Mesendoderm (in vitro differentiated cells): ENCODE data around the gene TPP1.
A peak's percentile ranks its signal among the peaks of the same experiment; 100 is the strongest.

ENCODE experiments used
- DNase-seq: peaks from one replicate; pipeline ENCODE4 v3.0.0; 2013
- H2AK5ac ChIP-seq: 2 replicates; pipeline ENCODE4 v1.6.1; 2013; ENCODE audit warnings: low read length, inconsistent platforms
- H2BK120ac ChIP-seq: 2 replicates; pipeline ENCODE4 v1.6.1; 2013; ENCODE audit warnings: low read depth, mild to moderate bottlenecking, low read length, moderate library complexity, mixed read lengths
- H2BK15ac ChIP-seq: replicated peaks from 2 replicates; pipeline ENCODE4 v1.6.1; 2013; ENCODE audit warnings: low read depth, mild to moderate bottlenecking, moderate library complexity
- H2BK5ac ChIP-seq: 2 replicates; pipeline ENCODE4 v1.6.1; 2013; ENCODE audit warnings: low read length, inconsistent platforms
- H3K18ac ChIP-seq: 2 replicates; pipeline ENCODE4 v1.6.1; 2013; ENCODE audit warnings: mild to moderate bottlenecking, low read length, mixed read lengths
- H3K23ac ChIP-seq: one replicate; pipeline ENCODE4 v1.6.1; 2013; ENCODE audit warnings: low read length
- H3K27ac ChIP-seq: 2 replicates; pipeline ENCODE4 v1.5.1; 2013; ENCODE audit warnings: low read depth, mild to moderate bottlenecking, inconsistent platforms, low read length, moderate library complexity
- H3K27me3 ChIP-seq: 2 replicates; pipeline ENCODE4 v1.6.1; 2013; ENCODE audit warnings: low read length, control low read depth, mild to moderate bottlenecking, inconsistent platforms; ENCODE audit not compliant: insufficient read depth, poor library complexity
- H3K36me3 ChIP-seq: 2 replicates; pipeline ENCODE4 v1.6.1; 2013; ENCODE audit warnings: low read length, inconsistent platforms; ENCODE audit not compliant: control insufficient read depth, insufficient read depth
- H3K4ac ChIP-seq: one replicate; pipeline ENCODE4 v1.6.1; 2013; ENCODE audit warnings: low read depth, mild to moderate bottlenecking, low read length, moderate library complexity
- H3K4me1 ChIP-seq: 2 replicates; pipeline ENCODE4 v1.6.1; 2013; ENCODE audit warnings: low read depth, low read length, inconsistent platforms; ENCODE audit not compliant: control insufficient read depth
- H3K4me2 ChIP-seq: 2 replicates; pipeline ENCODE4 v1.6.1; 2013; ENCODE audit warnings: low read length
- H3K4me3 ChIP-seq: 2 replicates; pipeline ENCODE4 v1.5.1; 2013; ENCODE audit warnings: mild to moderate bottlenecking, low read length
- H3K56ac ChIP-seq: one replicate; pipeline ENCODE4 v1.6.1; 2013; ENCODE audit warnings: low read length
- H3K79me1 ChIP-seq: 2 replicates; pipeline ENCODE4 v1.6.1; 2013; ENCODE audit warnings: low read length, inconsistent platforms
- H3K79me2 ChIP-seq: 2 replicates; pipeline ENCODE4 v1.6.1; 2013; ENCODE audit warnings: mild to moderate bottlenecking, low read length; ENCODE audit not compliant: control insufficient read depth, insufficient read depth
- H3K9ac ChIP-seq: 2 replicates; pipeline ENCODE4 v1.6.1; 2013; ENCODE audit warnings: low read length, inconsistent platforms
- H4K5ac ChIP-seq: one replicate; pipeline ENCODE4 v1.6.1; 2013; ENCODE audit warnings: low read length
- H4K8ac ChIP-seq: one replicate; pipeline ENCODE4 v1.6.1; 2013; ENCODE audit warnings: low read depth, mild to moderate bottlenecking, control low read depth, low read length, moderate library complexity
- WGBS: extraction: QIAGEN DNeasy Blood & Tissue Kit; methylation state at CpG from one replicate; pipeline ENCODE4 v1.1.7; 2013; ENCODE audit warnings: low lambda C conversion rate, missing lambda C conversion rate; ENCODE audit not compliant: insufficient coverage; ENCODE audit errors: extremely low coverage; 5-methylcytosine and 5-hydroxymethylcytosine counted together

Gene TPP1

DNA sequence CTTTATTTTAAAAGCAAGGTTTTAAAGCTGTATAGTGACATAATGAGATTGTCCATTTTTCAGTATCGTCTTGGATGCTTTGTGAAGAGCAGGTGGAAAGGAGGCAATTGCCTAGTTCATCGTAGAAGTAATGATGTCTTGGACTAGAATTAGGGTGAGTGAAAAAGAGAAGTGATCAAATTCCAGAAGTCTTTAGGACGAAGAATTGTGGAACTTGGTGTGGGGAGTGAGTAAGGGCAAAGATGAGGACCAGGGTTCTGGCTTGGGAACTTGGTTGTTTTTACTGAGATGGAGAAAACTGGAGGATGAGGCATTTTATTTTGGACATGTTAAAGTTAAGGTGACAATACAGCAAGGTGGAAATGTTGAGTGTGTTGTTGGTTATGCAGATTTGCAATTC lies 14.4 kb downstream of the TPP1 start:
- H3K79me2 ChIP-seq, result peaks cover 44% of the 10 kb centered on the region
- no peak overlapping the region for H3K4ac ChIP-seq
- H2BK5ac ChIP-seq, result no peak overlapping the region
- H3K56ac ChIP-seq, result peak overlapping the region; percentile 98
- H3K18ac ChIP-seq, result no peak overlapping the region
- H4K5ac ChIP-seq, result no peak overlapping the region
- H3K4me3 ChIP-seq, result peak overlapping the region; percentile 97
- WGBS, result no CpG with 5 or more reads among the region's 3 CpGs
- no peak overlapping the region for H2AK5ac ChIP-seq
- H4K8ac ChIP-seq, result no peak overlapping the region
- H3K4me2 ChIP-seq, result peak overlapping the region; percentile 83
- peaks cover 15% of the 10 kb centered on the region for H3K36me3 ChIP-seq
- no peak overlapping the region for H2BK15ac ChIP-seq
- H3K9ac ChIP-seq, result peak overlapping the region; percentile 98
- no peak overlapping the region for H2BK120ac ChIP-seq
- peaks cover 9% of the 10 kb centered on the region for H3K4me1 ChIP-seq
- no peaks in the 10 kb centered on the region for H3K27me3 ChIP-seq
- H3K79me1 ChIP-seq, result peaks cover 30% of the 10 kb centered on the region
- H3K27ac ChIP-seq, result no peak overlapping the region
- DNase-seq, result no peak
- no peak overlapping the region for H3K23ac ChIP-seq

DNA sequence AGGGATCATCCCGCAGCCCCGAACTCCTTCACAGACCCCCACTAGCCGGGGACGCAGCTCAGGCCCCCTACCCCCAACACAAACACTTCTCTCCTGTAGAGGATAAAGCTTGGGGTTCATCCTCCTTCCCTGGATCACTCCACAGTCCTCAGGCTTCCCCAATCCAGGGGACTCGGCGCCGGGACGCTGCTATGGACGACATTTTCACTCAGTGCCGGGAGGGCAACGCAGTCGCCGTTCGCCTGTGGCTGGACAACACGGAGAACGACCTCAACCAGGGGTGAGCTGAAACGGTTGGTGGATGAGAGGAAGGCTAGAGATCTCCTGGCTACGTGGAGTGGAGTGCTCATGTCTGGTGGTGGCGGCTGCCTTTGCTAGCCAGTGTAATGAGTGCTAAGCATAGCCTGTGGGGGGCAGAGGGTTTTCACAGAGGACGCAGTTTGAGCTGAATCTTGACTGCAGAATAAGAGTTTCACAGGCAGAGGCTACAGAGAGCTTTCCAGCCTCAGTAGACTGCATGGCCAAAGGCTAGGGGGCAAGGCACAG lies 15.1 kb downstream of the TPP1 start:
- no peak overlapping the region for H2BK120ac ChIP-seq
- no peak overlapping the region for H4K8ac ChIP-seq
- H2BK5ac ChIP-seq, result peak overlapping the region; percentile 88
- H3K18ac ChIP-seq, result peak overlapping the region; percentile 7
- peaks cover 30% of the 10 kb centered on the region for H3K79me1 ChIP-seq
- peak overlapping the region; percentile 74 for H3K23ac ChIP-seq
- H2BK15ac ChIP-seq, result no peak overlapping the region
- H3K27ac ChIP-seq, result peak overlapping the region; percentile 68
- no peaks in the 10 kb centered on the region for H3K27me3 ChIP-seq
- peak overlapping the region; percentile 98 for H3K9ac ChIP-seq
- no peak overlapping the region for H4K5ac ChIP-seq
- H3K56ac ChIP-seq, result peak overlapping the region; percentile 98
- DNase-seq, result peak; percentile 75
- peak overlapping the region; percentile 97 for H3K4me3 ChIP-seq
- H3K4me2 ChIP-seq, result peak overlapping the region; percentile 83
- peak overlapping the region; percentile 28 for H3K4ac ChIP-seq
- peaks cover 44% of the 10 kb centered on the region for H3K79me2 ChIP-seq
- peak overlapping the region; percentile 54 for H2AK5ac ChIP-seq
- H3K4me1 ChIP-seq, result peaks cover 9% of the 10 kb centered on the region
- peaks cover 13% of the 10 kb centered on the region for H3K36me3 ChIP-seq
- WGBS, result no CpG with 5 or more reads among the region's 20 CpGs

DNA sequence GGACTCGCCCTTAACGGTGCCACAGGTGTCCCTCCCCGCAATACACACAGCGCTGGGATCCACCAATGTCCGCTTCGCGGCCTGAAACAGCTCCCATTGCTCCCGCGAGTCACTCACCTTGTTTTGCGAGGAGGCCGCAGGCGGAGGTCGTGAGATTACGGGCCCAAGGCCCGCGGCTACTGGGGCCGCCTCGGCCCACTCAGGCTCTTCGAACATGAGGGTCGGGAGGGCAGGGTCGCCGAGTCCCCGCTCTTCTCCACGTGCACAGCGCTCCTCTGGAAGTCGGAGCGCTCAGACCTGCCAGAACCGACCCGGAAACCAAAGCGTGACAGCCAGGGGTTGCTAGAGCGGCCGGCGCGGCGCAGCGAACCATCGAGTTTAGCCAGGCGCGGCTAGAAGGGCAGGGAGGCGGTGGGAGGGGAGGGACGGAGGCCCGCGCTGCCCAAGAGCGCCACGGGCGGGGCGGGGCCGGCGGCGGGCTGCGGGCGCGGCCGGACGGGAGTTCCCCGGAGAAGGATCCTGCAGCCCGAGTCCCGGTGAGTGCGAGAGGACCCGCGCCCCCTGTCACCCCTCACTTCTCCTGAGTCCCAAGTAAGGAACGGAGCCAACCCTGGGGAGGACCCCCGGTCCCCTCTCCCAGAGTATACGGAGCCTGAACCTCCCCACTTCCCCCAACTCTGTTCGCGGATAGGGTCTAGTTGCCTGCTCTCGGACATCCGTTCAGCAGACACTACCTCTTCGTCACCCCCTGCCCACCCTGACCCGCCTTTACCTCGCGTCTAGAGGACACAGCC lies 15.7 kb downstream of the TPP1 start, which contains the start of the genes ILK and RRP8:
Gene ILK, plus strand, starts transcription at position 488 of the 794 bp plus-strand sequence. CDS start 498 bp downstream, outside the sequence.
Gene RRP8, minus strand, starts transcription at position 330 of the 794 bp plus-strand sequence. Its CDS starts 114 bp downstream, at position 216.
- Histone ChIP-seq H3K23ac (peak within 1 kb of the TSS; percentile 74), H4K8ac (no peak within 1 kb of the TSS), H3K36me3 (peaks cover 8% of the 10 kb centered on the region), H3K4me3 (peak within 1 kb of the TSS; percentile 97), H2AK5ac (peak within 1 kb of the TSS; percentile 54), H2BK120ac (no peak within 1 kb of the TSS), H4K5ac (no peak within 1 kb of the TSS), H3K4me2 (peak within 1 kb of the TSS; percentile 83), H3K9ac (peak within 1 kb of the TSS; percentile 98), H2BK15ac (no peak within 1 kb of the TSS), H3K4me1 (peaks cover 9% of the 10 kb centered on the region), H3K56ac (peak within 1 kb of the TSS; percentile 98), H3K79me2 (peaks cover 44% of the 10 kb centered on the region), H2BK5ac (peak within 1 kb of the TSS; percentile 88), H3K18ac (peak within 1 kb of the TSS; percentile 24), H3K27me3 (no peaks in the 10 kb centered on the region), H3K79me1 (peaks cover 30% of the 10 kb centered on the region), H3K4ac (peak within 1 kb of the TSS; percentile 28), H3K27ac (peak within 1 kb of the TSS; percentile 68)
- WGBS, result no CpG with 5 or more reads among the region's 72 CpGs
- DNase-seq, result peak; percentile 95

- H2AK5ac ChIP-seq, result no peak overlapping the region
- H3K4ac ChIP-seq, result no peak overlapping the region
- H3K56ac ChIP-seq, result peak overlapping the region; percentile 93
- H4K8ac ChIP-seq, result no peak overlapping the region
- no peak overlapping the region for H3K18ac ChIP-seq
- H2BK15ac ChIP-seq, result no peak overlapping the region
- peak overlapping the region; percentile 70 for H3K4me2 ChIP-seq
- H3K79me2 ChIP-seq, result peaks cover 40% of the 10 kb centered on the region
- H3K4me3 ChIP-seq, result peak overlapping the region; percentile 96
- H3K9ac ChIP-seq, result peak overlapping the region; percentile 94
- no peak for DNase-seq
- H2BK5ac ChIP-seq, result no peak overlapping the region
- H3K4me1 ChIP-seq, result peaks cover 8% of the 10 kb centered on the region
- H3K27me3 ChIP-seq, result no peaks in the 10 kb centered on the region
- no peak overlapping the region for H3K27ac ChIP-seq
- no peak overlapping the region for H3K23ac ChIP-seq
- WGBS, result no CpG with 5 or more reads among the region's 7 CpGs
- H3K36me3 ChIP-seq, result peaks cover 5% of the 10 kb centered on the region
- H3K79me1 ChIP-seq, result peaks cover 24% of the 10 kb centered on the region
- no peak overlapping the region for H4K5ac ChIP-seq
- H2BK120ac ChIP-seq, result no peak overlapping the region
These were observed 16.9 kb downstream of the TPP1 start for GRCh38 chr11:6602096-6602940.

GRCh38 chr11:6601041-6601461 lies 18.2 kb downstream of the TPP1 start:
- Histone ChIP-seq H3K4me2 (no peak overlapping the region), H3K23ac (no peak overlapping the region), H3K9ac (no peak overlapping the region), H3K18ac (no peak overlapping the region), H3K56ac (no peak overlapping the region), H3K79me1 (peaks cover 21% of the 10 kb centered on the region), H4K5ac (no peak overlapping the region), H3K4me1 (peaks cover 3% of the 10 kb centered on the region), H3K4me3 (no peak overlapping the region), H4K8ac (no peak overlapping the region), H3K27me3 (no peaks in the 10 kb centered on the region), H2BK120ac (no peak overlapping the region), H2BK15ac (no peak overlapping the region), H3K27ac (no peak overlapping the region), H3K36me3 (peaks cover 5% of the 10 kb centered on the region), H2AK5ac (no peak overlapping the region), H3K79me2 (peaks cover 39% of the 10 kb centered on the region), H3K4ac (no peak overlapping the region), H2BK5ac (no peak overlapping the region)
- no CpG with 5 or more reads among the region's 13 CpGs for WGBS
- no peak for DNase-seq
